OCI-LY1 (cell line): ENCODE measurements around the gene ZNF786.

ENCODE experiments used
- H2AFZ ChIP-seq: fragments of 200-600 bp; sonication (generic), shearing (Covaris generic); 2 replicates; pipeline ENCODE4 v1.6.0; 2014; ENCODE audit warnings: antibody characterized with exemption, mild to moderate bottlenecking, low read length
- H3F3A ChIP-seq: fragments of 200-600 bp; sonication (generic), shearing (Covaris generic); 2 replicates; pipeline ENCODE4 v1.6.0; 2014; ENCODE audit warnings: mild to moderate bottlenecking, antibody characterized with exemption, low read length, moderate library complexity; ENCODE audit not compliant: insufficient read depth
- H3K27ac ChIP-seq: fragments of 200-600 bp; sonication (generic); 2 replicates; pipeline ENCODE4 v1.5.1; 2014; ENCODE audit warnings: low read length, mixed run types, mild to moderate bottlenecking, low read depth; ENCODE audit not compliant: poor library complexity, severe bottlenecking
- H3K27me3 ChIP-seq: fragments of 200-600 bp; sonication (generic); 2 replicates; pipeline ENCODE4 v1.6.0; 2014; ENCODE audit warnings: antibody characterized with exemption, mild to moderate bottlenecking, low read length, moderate library complexity; ENCODE audit not compliant: insufficient read depth
- H3K36me3 ChIP-seq: fragments of 200-600 bp; sonication (generic); 2 replicates; pipeline ENCODE4 v1.6.1; 2014; ENCODE audit warnings: mild to moderate bottlenecking, antibody characterized with exemption, low read length, moderate library complexity, mixed read lengths; ENCODE audit not compliant: insufficient read depth
- H3K4me1 ChIP-seq: fragments of 200-600 bp; sonication (generic); 2 replicates; pipeline ENCODE4 v1.5.1; 2014; ENCODE audit warnings: mild to moderate bottlenecking, low read length, moderate library complexity; ENCODE audit not compliant: insufficient read depth, severe bottlenecking
- H3K4me2 ChIP-seq: fragments of 200-600 bp; sonication (generic), shearing (Covaris generic); 2 replicates; pipeline ENCODE4 v1.6.1; 2014; ENCODE audit warnings: low read length
- H3K4me3 ChIP-seq: fragments of 200-600 bp; sonication (generic); 2 replicates; pipeline ENCODE4 v1.5.1; 2014; ENCODE audit warnings: low read length, low read depth, mild to moderate bottlenecking, mixed read lengths; ENCODE audit not compliant: poor library complexity, severe bottlenecking
- H3K79me2 ChIP-seq: fragments of 200-600 bp; shearing (Covaris generic); 2 replicates; pipeline ENCODE4 v1.6.1; 2016; ENCODE audit warnings: mixed run types, low read length, mixed read lengths; ENCODE audit not compliant: insufficient read depth
- H3K9ac ChIP-seq: fragments of 200-600 bp; sonication (generic), shearing (Covaris generic); 2 replicates; pipeline ENCODE4 v1.6.1; 2014; ENCODE audit warnings: mild to moderate bottlenecking, low read length, mixed read lengths
- H3K9me2 ChIP-seq: fragments of 200-600 bp; sonication (generic), shearing (Covaris generic); 2 replicates; pipeline ENCODE4 v1.6.1; 2014; ENCODE audit warnings: low read depth, mild to moderate bottlenecking, low read length, mixed read lengths
- H3K9me3 ChIP-seq: fragments of 200-600 bp; shearing (Covaris generic); 2 replicates; pipeline ENCODE4 v1.6.1; 2014; ENCODE audit warnings: low read length, mixed read lengths
- H4K20me1 ChIP-seq: fragments of 200-600 bp; sonication (generic), shearing (Covaris generic); 2 replicates; pipeline ENCODE4 v1.6.0; 2016; ENCODE audit warnings: mild to moderate bottlenecking, low read length; ENCODE audit not compliant: insufficient read depth
- EZH2 ChIP-seq: fragments of 200-600 bp; sonication (generic), shearing (Covaris generic); IDR thresholded peaks from 2 replicates; pipeline ENCODE4 v1.8.0; 2017; ENCODE audit warnings: borderline replicate concordance, mixed run types, mild to moderate bottlenecking, antibody characterized with exemption, low read length, moderate library complexity, mixed read lengths
- TF ChIP-seq, protein P1 (sequence below): fragments of 200-600 bp; sonication (generic), shearing (Covaris generic); IDR thresholded peaks from 2 replicates; pipeline ENCODE4 v1.5.1; 2017; ENCODE audit warnings: mild to moderate bottlenecking, antibody characterized with exemption, low read length, moderate library complexity, mixed read lengths

The ZNF786 gene

DNA sequence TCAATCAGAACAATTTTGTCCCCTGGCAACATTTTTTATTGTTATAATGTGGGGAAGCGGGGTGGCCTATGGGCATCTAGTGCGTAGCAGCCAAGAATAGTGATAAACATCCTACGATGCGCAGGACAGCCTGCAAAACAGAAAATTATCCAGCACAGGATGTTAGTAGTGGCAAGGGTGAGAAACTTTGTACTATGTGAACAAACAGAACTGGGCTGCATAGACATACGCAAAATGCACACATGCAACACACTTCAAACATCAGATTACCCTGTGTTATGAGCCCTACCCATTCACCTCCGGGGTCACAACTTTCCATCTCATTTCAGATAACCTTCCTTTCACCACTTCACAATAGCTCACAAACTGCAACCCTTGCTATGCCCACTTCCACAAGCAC lies 3.1 kb downstream of the ZNF786 start:
- peaks cover 24% of the 10 kb centered on the region for H3K4me1 ChIP-seq
- no peak overlapping the region for H3K9ac ChIP-seq
- no peak overlapping the region for H3K4me3 ChIP-seq
- no peak overlapping the region for H3K27ac ChIP-seq
- H3K27me3 ChIP-seq: no peaks in the 10 kb centered on the region
- TF ChIP-seq, protein P1, sequence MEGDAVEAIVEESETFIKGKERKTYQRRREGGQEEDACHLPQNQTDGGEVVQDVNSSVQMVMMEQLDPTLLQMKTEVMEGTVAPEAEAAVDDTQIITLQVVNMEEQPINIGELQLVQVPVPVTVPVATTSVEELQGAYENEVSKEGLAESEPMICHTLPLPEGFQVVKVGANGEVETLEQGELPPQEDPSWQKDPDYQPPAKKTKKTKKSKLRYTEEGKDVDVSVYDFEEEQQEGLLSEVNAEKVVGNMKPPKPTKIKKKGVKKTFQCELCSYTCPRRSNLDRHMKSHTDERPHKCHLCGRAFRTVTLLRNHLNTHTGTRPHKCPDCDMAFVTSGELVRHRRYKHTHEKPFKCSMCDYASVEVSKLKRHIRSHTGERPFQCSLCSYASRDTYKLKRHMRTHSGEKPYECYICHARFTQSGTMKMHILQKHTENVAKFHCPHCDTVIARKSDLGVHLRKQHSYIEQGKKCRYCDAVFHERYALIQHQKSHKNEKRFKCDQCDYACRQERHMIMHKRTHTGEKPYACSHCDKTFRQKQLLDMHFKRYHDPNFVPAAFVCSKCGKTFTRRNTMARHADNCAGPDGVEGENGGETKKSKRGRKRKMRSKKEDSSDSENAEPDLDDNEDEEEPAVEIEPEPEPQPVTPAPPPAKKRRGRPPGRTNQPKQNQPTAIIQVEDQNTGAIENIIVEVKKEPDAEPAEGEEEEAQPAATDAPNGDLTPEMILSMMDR: no peak
- TF ChIP-seq EZH2: no peak
- H3K9me3 ChIP-seq: peaks cover 21% of the 10 kb centered on the region
- H4K20me1 ChIP-seq: no peaks in the 10 kb centered on the region
- H2AFZ ChIP-seq: no peak overlapping the region
- H3K36me3 ChIP-seq: peaks cover 37% of the 10 kb centered on the region
- no peak overlapping the region for H3K4me2 ChIP-seq
- no peaks in the 10 kb centered on the region; the same call in 1 of the 2 replicates for H3K79me2 ChIP-seq
- H3K9me2 ChIP-seq: no peaks in the 10 kb centered on the region
- H3F3A ChIP-seq: no peaks in the 10 kb centered on the region

DNA sequence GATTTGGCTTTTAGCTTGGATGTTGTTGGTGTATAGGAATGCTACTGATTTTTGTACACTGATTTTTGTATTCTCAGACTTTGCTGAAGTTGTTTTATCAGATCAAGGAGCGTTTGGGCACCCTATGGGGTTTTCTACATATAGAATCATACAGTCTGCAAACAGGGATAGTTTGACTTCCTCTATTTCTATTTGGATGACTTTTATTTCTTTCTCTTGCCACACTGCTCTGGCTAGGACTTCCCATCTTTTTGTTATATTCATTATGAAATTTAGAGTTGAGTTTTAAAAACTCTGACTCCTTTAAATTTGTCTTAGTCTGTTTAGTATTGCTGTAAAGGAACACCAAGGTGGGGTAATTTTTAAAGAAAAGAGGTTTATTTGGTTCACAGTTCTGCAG lies 4.7 kb downstream of the ZNF786 start:
- H3K36me3 ChIP-seq: peaks cover 37% of the 10 kb centered on the region

DNA sequence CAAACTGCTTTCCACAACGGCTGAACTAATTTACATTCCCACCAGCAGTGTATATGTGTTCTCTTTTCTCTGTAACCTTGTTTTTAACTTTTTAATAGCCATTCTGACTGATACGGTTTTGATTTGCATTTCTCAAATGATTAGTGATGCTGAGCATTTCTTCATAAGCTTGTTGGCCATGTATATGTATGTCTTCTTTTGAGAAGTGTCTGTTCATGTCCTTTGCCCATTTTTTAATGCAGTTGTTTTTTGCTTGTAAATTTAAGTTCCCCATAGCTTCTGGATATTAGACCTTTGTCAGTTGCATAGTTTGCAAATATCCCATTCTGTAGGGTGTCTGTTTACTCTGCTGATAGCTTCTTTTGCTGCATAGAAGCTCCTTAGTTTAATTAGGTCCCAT lies 6.1 kb downstream of the ZNF786 start:
- no peaks in the 10 kb centered on the region for H3K9me2 ChIP-seq
- H3K36me3 ChIP-seq: peaks cover 46% of the 10 kb centered on the region
- no peak overlapping the region for H3K4me3 ChIP-seq
- peaks cover 21% of the 10 kb centered on the region for H3K9me3 ChIP-seq
- H3K27ac ChIP-seq: no peak overlapping the region
- H4K20me1 ChIP-seq: no peaks in the 10 kb centered on the region
- H2AFZ ChIP-seq: no peak overlapping the region
- no peaks in the 10 kb centered on the region for H3F3A ChIP-seq
- no peak overlapping the region for H3K4me2 ChIP-seq
- no peak overlapping the region for H3K9ac ChIP-seq
- no peaks in the 10 kb centered on the region for H3K27me3 ChIP-seq
- peaks cover 5% of the 10 kb centered on the region for H3K4me1 ChIP-seq
- TF ChIP-seq, protein P1: no peak
- TF ChIP-seq EZH2: no peak
- H3K79me2 ChIP-seq: no peaks in the 10 kb centered on the region; the same call in 1 of the 2 replicates

More for the DNA sequence above, 4.7 kb downstream of the ZNF786 start:
- Histone ChIP-seq H3K9ac (no peak overlapping the region), H3K27ac (no peak overlapping the region), H4K20me1 (no peaks in the 10 kb centered on the region), H3K79me2 (no peaks in the 10 kb centered on the region; the same call in 1 of the 2 replicates), H3K4me2 (no peak overlapping the region), H3K27me3 (no peaks in the 10 kb centered on the region), H3F3A (no peaks in the 10 kb centered on the region), H3K4me3 (no peak overlapping the region), H3K4me1 (peaks cover 12% of the 10 kb centered on the region), H2AFZ (no peak overlapping the region), H3K9me3 (peaks cover 21% of the 10 kb centered on the region), H3K9me2 (no peaks in the 10 kb centered on the region)
- TF ChIP-seq, protein P1: no peak
- no peak for TF ChIP-seq EZH2
